Measurements from ENCODE around the gene HINT3.

GRCh38 chr6:125954735-125955339 lies 1.7 kb upstream of the HINT3 start:
- TF ChIP-seq POLR2A (IDR thresholded peaks at IDR 0.05), result no peak
- TF ChIP-seq CTCF (IDR thresholded peaks at IDR 0.05), result no peak

All from prostate gland (tissue), 2 donors.